Endothelial cell of umbilical vein (primary cell): Measurements from ENCODE around the gene TMEM135. TPM values are rescaled to one million over a fixed set of nuclear protein-coding genes. Genes with fewer than 3 reads are reported as not detected.
A peak's percentile ranks its signal among the peaks of the same experiment; 100 is the strongest.

Source experiments
- BruUV-seq: library from RNA; stranded (reverse); fragments of 400-500 nt; replicated peaks from 2 replicates; lab custom pipeline; 2021; lab: Mats Ljungman, UMichigan
- CTCF ChIA-PET: fragments of 300-600, 350-600 bp; sonication (Branson Sonifier 250); formaldehyde crosslinking; loops from one replicate; lab custom pipeline; 2021; ENCODE audit warnings: antibody characterized with exemption, inconsistent platforms; lab: Charles Lee
- POLR2A ChIA-PET: fragments of 300-600, 350-600 bp; sonication (Branson Sonifier 250); formaldehyde crosslinking; loops from one replicate; lab custom pipeline; 2021; ENCODE audit warnings: antibody characterized with exemption, inconsistent platforms; lab: Charles Lee
- DNase-seq: peaks from one replicate; pipeline ENCODE4 v3.0.0-alpha.2; 2011; ENCODE audit warnings: low read depth, low spot score
- FAIRE-seq: peaks from 2 replicates; lab custom pipeline; 2011; peaks lifted over from hg19 to GRCh38; lab: Jason Lieb, UNC
- H2AFZ ChIP-seq: 2 replicates; pipeline ENCODE4 v1.6.0; 2012; ENCODE audit warnings: low read depth, low read length, control low read depth, inconsistent platforms
- H3K27ac ChIP-seq: 2 replicates; pipeline ENCODE4 v1.5.1; 2011; ENCODE audit warnings: low read depth, mild to moderate bottlenecking, control low read depth, low read length, moderate library complexity; ENCODE audit not compliant: insufficient read depth
- H3K27me3 ChIP-seq, 2 experiments: 2 replicates each; pipeline versions ENCODE4 v1.6.0 to v1.6.1; 2011; ENCODE audit warnings: low read length in 2 of 2, mixed read lengths in 1 of 2; ENCODE audit not compliant: control insufficient read depth in 2 of 2, insufficient read depth in 2 of 2
- H3K36me3 ChIP-seq, 2 experiments: 2 replicates in 1 of 2; 3 replicates in 1 of 2; pipeline ENCODE4 v1.5.1; 2011; ENCODE audit warnings: low read length in 2 of 2, mild to moderate bottlenecking in 1 of 2, moderate library complexity in 1 of 2; ENCODE audit not compliant: control insufficient read depth in 2 of 2, insufficient read depth in 2 of 2; ENCODE audit errors: extremely low read depth in 1 of 2
- H3K4me1 ChIP-seq: 3 replicates; pipeline ENCODE4 v1.5.1; 2011; ENCODE audit warnings: mild to moderate bottlenecking, low read length; ENCODE audit not compliant: control insufficient read depth, insufficient read depth; ENCODE audit errors: extremely low read depth
- H3K4me2 ChIP-seq: 2 replicates; pipeline ENCODE4 v1.6.1; 2011; ENCODE audit warnings: low read length, control low read depth, mixed read lengths; ENCODE audit not compliant: insufficient read depth
- H3K4me3 ChIP-seq, 3 experiments: fragments of 200-600 bp in 1 of 3; sonication (generic), shearing (Covaris generic) in 1 of 3; replicated peaks in 1 of 3; 2 replicates each; pipeline ENCODE4 v1.5.1; 2011 to 2016; ENCODE audit warnings: control low read depth in 3 of 3, low read length in 3 of 3, mild to moderate bottlenecking in 2 of 3, inconsistent platforms in 1 of 3, low read depth in 1 of 3, moderate library complexity in 1 of 3; ENCODE audit not compliant: insufficient read depth in 1 of 3
- H3K79me2 ChIP-seq: 2 replicates; pipeline ENCODE4 v1.6.0; 2012; ENCODE audit warnings: low read length, inconsistent platforms; ENCODE audit not compliant: control insufficient read depth, insufficient read depth
- H3K9ac ChIP-seq: replicated peaks from 2 replicates; pipeline ENCODE3; 2011; ENCODE audit warnings: low read length, control low read depth; ENCODE audit not compliant: insufficient read depth; ENCODE audit errors: extremely low read depth
- H3K9me1 ChIP-seq: replicated peaks from 3 replicates; pipeline ENCODE4 v1.6.0; 2011; ENCODE audit warnings: mild to moderate bottlenecking, low read length; ENCODE audit not compliant: control insufficient read depth, insufficient read depth; ENCODE audit errors: extremely low read depth
- H3K9me3 ChIP-seq: replicated peaks from 2 replicates; pipeline ENCODE4 v1.5.1; 2012; ENCODE audit warnings: low read length, inconsistent platforms; ENCODE audit not compliant: control insufficient read depth, insufficient read depth
- H4K20me1 ChIP-seq: replicated peaks from 2 replicates; pipeline ENCODE3; 2011; ENCODE audit warnings: mild to moderate bottlenecking, low read length; ENCODE audit not compliant: control insufficient read depth, insufficient read depth; ENCODE audit errors: extremely low read depth
- CTCF ChIP-seq, 2 donors: IDR thresholded peaks; 1 replicate in 1 of 2; 2 replicates in 1 of 2; pipeline ENCODE4 v1.5.1; 2011; ENCODE audit warnings: low read length in 2 of 2, mild to moderate bottlenecking in 2 of 2, moderate library complexity in 2 of 2, control low read depth in 1 of 2, inconsistent platforms in 1 of 2, low read depth in 1 of 2; ENCODE audit not compliant: insufficient read depth in 1 of 2; ENCODE audit errors: extremely low read depth in 1 of 2
- EZH2 ChIP-seq: IDR thresholded peaks from 2 replicates; pipeline ENCODE4 v1.6.1; 2012; ENCODE audit warnings: borderline replicate concordance, low read depth, mild to moderate bottlenecking, moderate library complexity, low read length, inconsistent platforms; ENCODE audit not compliant: severe bottlenecking
- FOS ChIP-seq: IDR thresholded peaks from 2 replicates; pipeline ENCODE4 v1.6.1; 2011; ENCODE audit warnings: mild to moderate bottlenecking, low read length, moderate library complexity, borderline replicate concordance; ENCODE audit not compliant: insufficient read depth
- GATA2 ChIP-seq: IDR thresholded peaks from 2 replicates; pipeline ENCODE4 v1.7.0; 2011; ENCODE audit warnings: low read depth, mild to moderate bottlenecking, moderate library complexity, mixed read lengths, low read length; ENCODE audit not compliant: insufficient read length, insufficient read depth
- JUN ChIP-seq: IDR thresholded peaks from 2 replicates; pipeline ENCODE4 v1.6.1; 2011; ENCODE audit warnings: borderline replicate concordance, low read depth; ENCODE audit not compliant: insufficient read length, insufficient read depth
- MAX ChIP-seq: IDR thresholded peaks from 2 replicates; pipeline ENCODE4 v1.6.1; 2011; ENCODE audit not compliant: insufficient read depth, insufficient read length
- MYC ChIP-seq: IDR thresholded peaks from one replicate; pipeline ENCODE4 v1.6.1; 2011; ENCODE audit warnings: mild to moderate bottlenecking, low read depth, low read length
- POLR2A ChIP-seq: IDR thresholded peaks from 2 replicates; pipeline ENCODE4 v1.6.1; 2012; ENCODE audit warnings: low read depth, mild to moderate bottlenecking, control low read depth, low read length
- POLR2AphosphoS5 ChIP-seq: IDR thresholded peaks from 2 replicates; pipeline ENCODE4 v1.6.1; 2012; ENCODE audit warnings: low read depth, mild to moderate bottlenecking, control low read depth, low read length, moderate library complexity; ENCODE audit not compliant: insufficient read depth
- dilution Hi-C: fragments of 300-500 bp; cut with MboI; formaldehyde crosslinking; loops from one replicate; pipeline ENCODE4 v1.15.0; 2019; ENCODE audit warnings: low sequenced_read_pairs; ENCODE audit not compliant: extremely low pct_ligation_motif_present
- intact Hi-C: fragments of 100-400 bp; cut with micrococcal nuclease; formaldehyde crosslinking; loops from one replicate; pipeline ENCODE4 v1.10.0; 2022
- polyA plus RNA-seq, 4 experiments: library from polyadenylated mRNA; depleted of rRNA in 3 of 4; stranded (reverse) in 3 of 4; unstranded in 1 of 4; fragments of >200 nt; gene quantifications; 2 replicates each; pipeline versions ENCODE4 v1.2.1 to v1.2.3, GENCODE V29; 2011 to 2012; ENCODE audit warnings: missing spikeins in 1 of 4
- total RNA-seq: library from RNA; stranded (reverse); gene quantifications from 2 replicates; pipeline ENCODE4 v1.2.3, GENCODE V29; 2021

The TMEM135 gene
- total and polyA plus RNA-seq, 2 donors (not counting 3 experiments of a cell fraction or from before 2014, with no cell fraction given) = 12.3 to 33.2 TPM

- CTCF ChIA-PET = interaction anchor here (0.8 to 1.2 kb wide), 2 partner anchors 44 to 100 kb away, joined by 3 to 4 read pairs; no protein-coding TSS in a partner anchor
- peaks cover 27% of the 10 kb centered on the region for H3K79me2 ChIP-seq
- BruUV-seq = no TSS peak
- no peaks in the 10 kb centered on the region for H3K9me3 ChIP-seq
- H3K36me3 ChIP-seq = no peaks in the 10 kb centered on the region
- no peak overlapping the region for H3K27ac ChIP-seq
- FAIRE-seq (no peak), DNase-seq (peak; percentile 62)
- TF ChIP-seq POLR2A (no peak), JUN (no peak), POLR2AphosphoS5 (no peak), FOS (no peak), EZH2 (no peak), GATA2 (no peak), CTCF (IDR thresholded peaks at IDR 0.05; ENCODE audit: extremely low read depth in 1 of 2, insufficient read depth in 1 of 2, low read depth in 1 of 2, low read length in 2 of 2) (no peak), MAX (no peak), MYC (no peak)
- no peaks in the 10 kb centered on the region for H3K9me1 ChIP-seq
- peaks cover 12% of the 10 kb centered on the region for H3K4me1 ChIP-seq
- peak overlapping the region; percentile 96 for H3K4me2 ChIP-seq
- dilution Hi-C loops (no loop called here), intact Hi-C loops (loop anchor here (1.0 to 5.0 kb wide), 4 partner anchors 27 to 223 kb away; no protein-coding TSS in a partner anchor)
- H4K20me1 ChIP-seq = no peaks in the 10 kb centered on the region
- POLR2A ChIA-PET = no interaction called here
- peak overlapping the region in 1 of 3 experiments; percentile 70 for H3K4me3 ChIP-seq
- H2AFZ ChIP-seq = no peak overlapping the region
- H3K9ac ChIP-seq = no peak overlapping the region
- no peaks in the 10 kb centered on the region for H3K27me3 ChIP-seq
Measured at GRCh38 chr11:87039371-87039770, 1.6 kb downstream of the TMEM135 start.
